Tibial nerve (tissue), 4 donors: ENCODE results near the gene POLR2F. TPM values are rescaled to one million over a fixed set of nuclear protein-coding genes. Genes with fewer than 3 reads are reported as not detected.
"Not testable (repeated sequence)": the region's sequence is repeated elsewhere in the genome, so short reads cannot be mapped to it uniquely, and the experiment has no call there.

Experiments
- DNase-seq, 2 donors: peaks; one replicate each; pipeline ENCODE4 v3.0.0-alpha.2; 2019; ENCODE audit warnings: low spot score in 2 of 2
- H3K27ac ChIP-seq, 4 donors: fragments of 200-600 bp; sonication (generic) in 3 of 4; one replicate each; pipeline ENCODE4 v1.5.1; 2017 to 2019; ENCODE audit warnings: mild to moderate bottlenecking in 1 of 4
- H3K27me3 ChIP-seq, 2 donors: fragments of 200-600 bp; sonication (generic) in 1 of 2; one replicate each; pipeline versions ENCODE4 v1.5.1 to v1.6.0; 2017 to 2019
- H3K36me3 ChIP-seq, 3 donors: fragments of 200-600 bp; sonication (generic); one replicate each; pipeline ENCODE4 v1.5.1; 2018 to 2019
- H3K4me1 ChIP-seq, 4 donors: fragments of 200-600 bp; sonication (generic) in 3 of 4; one replicate each; pipeline ENCODE4 v1.5.1; 2017 to 2019
- H3K4me3 ChIP-seq, 4 donors: fragments of 200-600 bp; sonication (generic) in 3 of 4; one replicate each; pipeline ENCODE4 v1.5.1; 2017 to 2019; ENCODE audit warnings: mild to moderate bottlenecking in 1 of 4, moderate library complexity in 1 of 4
- H3K9me3 ChIP-seq, 4 donors: fragments of 200-600 bp; sonication (generic) in 3 of 4; one replicate each; pipeline ENCODE4 v1.5.1; 2017 to 2019
- CTCF ChIP-seq, 5 experiments: fragments of 200-600 bp in 3 of 5; fragments of 450-650 bp in 2 of 5; sonication (generic) in 3 of 5; IDR thresholded peaks; one replicate each; pipeline ENCODE4 v1.5.1; 2016 to 2019; ENCODE audit warnings: antibody characterized with exemption in 5 of 5, mild to moderate bottlenecking in 3 of 5, moderate library complexity in 2 of 5
- EP300 ChIP-seq, 2 donors: sonication (generic); formaldehyde crosslinking; IDR thresholded peaks; one replicate each; pipeline ENCODE4 v1.6.1; 2017; ENCODE audit warnings: antibody characterized with exemption in 2 of 2, mild to moderate bottlenecking in 1 of 2
- POLR2A ChIP-seq, 2 donors: fragments of 450-650 bp; IDR thresholded peaks; one replicate each; pipeline ENCODE4 v1.6.1; 2017; ENCODE audit warnings: antibody characterized with exemption in 2 of 2, mild to moderate bottlenecking in 2 of 2, moderate library complexity in 2 of 2
- WGBS, 2 donors: methylation state at CpG; one replicate each; pipeline ENCODE4 v1.1.5; 2018; 5-methylcytosine and 5-hydroxymethylcytosine counted together
- total RNA-seq, 4 donors: library from RNA; depleted of rRNA; stranded (reverse); fragments of >200 nt; gene quantifications; one replicate each; pipeline ENCODE4 v1.1.0, GENCODE V29; 2016

The POLR2F gene
- total RNA-seq, 4 donors from 2014 or later, result 54.7 to 181 (median 120) TPM

DNA sequence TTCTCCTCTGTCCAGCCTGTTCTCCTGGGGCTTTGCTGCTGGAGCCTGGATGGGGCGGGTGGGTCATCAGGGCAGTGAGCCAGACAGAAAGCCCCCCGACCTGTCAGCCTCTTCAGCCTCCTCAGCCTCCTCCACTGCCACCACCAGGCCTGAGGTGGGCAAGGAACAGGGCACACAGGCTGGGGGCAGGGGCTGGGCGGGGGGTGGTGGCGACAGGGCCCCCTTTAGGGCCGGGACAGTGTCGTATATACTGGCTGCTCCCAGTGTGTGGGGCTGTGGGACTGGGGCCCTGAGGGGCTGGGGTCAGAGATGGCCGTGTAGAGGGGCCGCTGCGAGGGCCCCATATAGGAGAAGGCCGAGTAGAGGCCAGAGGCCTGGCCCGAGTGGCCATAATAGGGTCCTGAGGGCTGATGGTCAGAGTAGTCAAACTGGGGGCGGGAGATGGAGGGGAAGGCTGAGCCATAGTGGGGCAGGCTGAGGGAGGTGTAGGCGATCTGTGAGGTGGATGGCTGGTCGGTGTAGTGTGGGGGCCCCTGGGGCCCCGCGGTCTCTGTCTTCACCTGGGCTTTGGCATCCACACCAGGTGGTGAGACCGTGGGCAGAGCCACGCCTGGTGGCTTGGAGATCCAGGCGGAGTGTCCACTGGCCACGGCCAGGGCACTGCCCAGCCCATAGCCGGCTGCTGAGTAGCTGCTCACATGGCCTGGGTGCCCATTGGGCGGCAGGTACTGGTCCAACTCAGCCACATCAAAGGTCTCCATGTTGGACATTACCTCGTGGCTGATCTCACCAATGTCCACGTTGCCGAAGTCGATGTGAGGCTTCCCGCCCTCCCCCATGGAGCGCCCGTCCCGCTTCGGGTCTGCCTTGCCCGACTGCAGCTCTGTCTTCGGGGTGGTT lies 20.0 kb downstream of the POLR2F start:
- no peaks in the 10 kb centered on the region for H3K9me3 ChIP-seq
- no peak for DNase-seq
- peak overlapping the region in 3 of 4 donors; percentile 36 to 97 (median 37) for H3K27ac ChIP-seq
- no peaks in the 10 kb centered on the region for H3K27me3 ChIP-seq
- WGBS, 2 donors, result 50 to 67% methylated on average over 29 to 32 of the region's 33 CpGs
- no peak overlapping the region for H3K4me3 ChIP-seq
- TF ChIP-seq CTCF (IDR thresholded peaks at IDR 0.05) (no peak), EP300 (IDR thresholded peaks at IDR 0.05) (no peak), POLR2A (IDR thresholded peaks at IDR 0.05) (no peak)
- peaks cover 0 to 67% (median 14%) of the 10 kb centered on the region in 4 donors for H3K4me1 ChIP-seq
- peaks cover 0 to 83% (median 0%) of the 10 kb centered on the region in 3 donors for H3K36me3 ChIP-seq

GRCh38 chr22:37975153-37975552 lies 21.7 kb downstream of the POLR2F start:
- Histone ChIP-seq H3K4me1 (peaks cover 0 to 62% (median 9%) of the 10 kb centered on the region in 4 donors), H3K27ac (peak overlapping the region in 3 of 4 donors; percentile 22 to 97 (median 92)), H3K36me3 (peaks cover 0 to 83% (median 0%) of the 10 kb centered on the region in 3 donors), H3K27me3 (no peaks in the 10 kb centered on the region), H3K9me3 (no peaks in the 10 kb centered on the region), H3K4me3 (no peak overlapping the region)
- DNase-seq, result no peak
- 49 to 69% methylated on average over 2 of the region's 2 CpGs for WGBS, 2 donors
- TF ChIP-seq CTCF (IDR thresholded peaks at IDR 0.05), result no peak
- TF ChIP-seq EP300 (IDR thresholded peaks at IDR 0.05), result no peak
- TF ChIP-seq POLR2A (IDR thresholded peaks at IDR 0.05), result no peak

DNA sequence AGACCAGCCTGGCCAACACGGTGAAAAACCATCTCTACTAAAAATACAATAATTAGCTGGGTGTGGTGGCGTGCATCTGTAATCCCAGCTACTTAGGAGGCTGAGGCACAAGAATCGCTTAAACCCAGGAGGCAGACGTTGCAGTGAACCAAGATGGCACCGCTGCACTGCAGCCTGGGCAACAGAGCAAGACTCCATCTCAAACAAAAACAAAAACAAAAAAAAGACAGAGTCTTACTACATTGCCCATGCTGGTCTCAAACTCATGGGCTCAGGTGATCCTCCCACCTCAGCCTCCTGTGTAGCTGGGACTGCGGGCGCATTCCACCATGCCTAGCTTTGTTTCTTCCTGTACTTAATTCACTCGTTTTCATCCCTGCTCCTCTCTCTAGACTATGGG lies 22.5 kb downstream of the POLR2F start:
- not testable (repeated sequence) for H3K27me3 ChIP-seq, H3K9me3 ChIP-seq, DNase-seq
- 64 to 66% methylated on average over 8 of the region's 8 CpGs for WGBS, 2 donors
- Histone ChIP-seq H3K4me1 (peaks cover 0 to 58% (median 9%) of the 10 kb centered on the region in 4 donors), H3K36me3 (peaks cover 0 to 87% (median 0%) of the 10 kb centered on the region in 3 donors), H3K4me3 (peak overlapping the region in 1 of 4 donors; percentile 70), H3K27ac (peak overlapping the region; percentile 18 to 97 (median 57))

GRCh38 chr22:37976547-37976946 lies 23.0 kb downstream of the POLR2F start:
- Histone ChIP-seq H3K27ac (peak overlapping the region; percentile 18 to 97 (median 67)), H3K4me3 (peak overlapping the region in 2 of 4 donors; percentile 62 to 70), H3K27me3 (no peaks in the 10 kb centered on the region), H3K4me1 (peaks cover 0 to 53% (median 9%) of the 10 kb centered on the region in 4 donors), H3K9me3 (no peaks in the 10 kb centered on the region), H3K36me3 (peaks cover 0 to 90% (median 0%) of the 10 kb centered on the region in 3 donors)
- TF ChIP-seq POLR2A (IDR thresholded peaks at IDR 0.05) (no peak), CTCF (IDR thresholded peaks at IDR 0.05) (no peak), EP300 (IDR thresholded peaks at IDR 0.05) (no peak)
- no peak for DNase-seq
- 67 to 72% methylated on average over 4 of the region's 4 CpGs for WGBS, 2 donors

GRCh38 chr22:37979782-37980181 lies 26.3 kb downstream of the POLR2F start:
- no peaks in the 10 kb centered on the region for H3K9me3 ChIP-seq
- H3K4me3 ChIP-seq, result peak overlapping the region; percentile 43 to 70 (median 53)
- TF ChIP-seq CTCF (IDR thresholded peaks at IDR 0.05) (no peak), POLR2A (IDR thresholded peaks at IDR 0.05) (peak in 1 of 2 donors; percentile 25), EP300 (IDR thresholded peaks at IDR 0.05) (peak in 1 of 2 donors; percentile 81)
- no peak for DNase-seq
- H3K4me1 ChIP-seq, result peaks cover 0 to 37% (median 7%) of the 10 kb centered on the region in 4 donors
- peak overlapping the region; percentile 88 to 97 (median 92) for H3K27ac ChIP-seq
- H3K36me3 ChIP-seq, result peaks cover 0 to 79% (median 0%) of the 10 kb centered on the region in 3 donors
- WGBS, 2 donors, result 44 to 57% methylated on average over 8 of the region's 8 CpGs
- no peaks in the 10 kb centered on the region for H3K27me3 ChIP-seq
